T-helper 2 cell treated with Interferon-gamma antibody and Interleukin-4, amounts not matched to agents 5 μg/mL and 100 μg/mL, for 36 hours (primary cell): ENCODE results near the gene TRIM71.

Experiments used
- DNase-seq: peaks from one replicate; pipeline ENCODE4 v3.0.0; 2021; ENCODE audit warnings: low spot score
- H3K27ac Mint-ChIP-seq: one replicate; pipeline ENCODE4 v1.8.0; 2021; ENCODE audit warnings: mild to moderate bottlenecking, mixed read lengths
- H3K27me3 Mint-ChIP-seq: one replicate; pipeline ENCODE4 v1.8.0; 2021; ENCODE audit warnings: low read depth, mixed read lengths
- H3K36me3 Mint-ChIP-seq: one replicate; pipeline ENCODE4 v1.8.0; 2021; ENCODE audit warnings: low read depth, mixed read lengths
- H3K4me1 Mint-ChIP-seq: one replicate; pipeline ENCODE4 v1.8.0; 2021; ENCODE audit warnings: low read depth, mixed read lengths
- H3K4me3 Mint-ChIP-seq: one replicate; pipeline ENCODE4 v1.8.0; 2022; ENCODE audit warnings: mild to moderate bottlenecking, moderate library complexity, mixed read lengths
- H3K9me3 Mint-ChIP-seq: one replicate; pipeline ENCODE4 v1.8.0; 2021; ENCODE audit warnings: mixed read lengths

The TRIM71 gene

DNA sequence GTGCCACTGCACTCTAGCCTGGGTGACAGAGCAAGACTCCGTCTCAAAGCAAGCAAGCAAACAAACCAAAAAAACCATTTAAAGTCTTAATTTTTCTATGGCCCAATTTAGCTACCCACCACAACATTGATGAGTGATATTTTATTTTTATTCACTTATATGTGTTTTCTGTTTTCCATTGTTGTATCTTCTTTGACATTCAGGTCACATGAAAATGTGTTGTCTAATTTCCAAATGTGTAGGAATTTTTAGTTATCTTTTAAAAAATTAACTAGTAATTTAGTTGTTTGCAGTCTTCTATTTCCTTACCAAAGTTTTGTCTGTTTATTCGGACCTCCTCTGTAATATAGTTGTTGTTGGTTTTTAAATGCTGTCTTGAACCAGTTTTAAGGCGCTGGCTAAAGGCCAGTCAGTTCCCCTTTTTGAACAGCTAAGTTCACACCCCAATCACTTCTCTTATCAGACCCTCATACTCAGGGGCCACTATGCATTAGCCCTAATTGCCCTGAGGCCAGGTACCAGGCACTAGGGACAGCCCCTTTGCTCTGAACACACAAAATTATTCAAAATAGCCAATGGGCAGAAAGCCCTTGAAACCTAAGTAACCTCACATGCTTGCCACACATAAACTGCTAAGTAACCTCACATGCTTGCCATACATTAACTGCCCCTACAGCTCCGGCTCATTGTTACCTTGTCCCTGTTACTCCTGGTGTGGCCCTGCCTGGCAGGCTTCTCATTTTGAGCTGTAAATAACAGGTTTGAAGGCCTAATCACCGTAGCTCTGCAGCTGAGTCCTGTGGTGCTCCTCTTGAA lies 129.4 kb downstream of the TRIM71 start:
- peaks cover 8% of the 10 kb centered on the region for H3K36me3 Mint-ChIP-seq
- H3K27ac Mint-ChIP-seq = no peak overlapping the region
- no peaks in the 10 kb centered on the region for H3K27me3 Mint-ChIP-seq
- DNase-seq = no peak
- H3K9me3 Mint-ChIP-seq = no peaks in the 10 kb centered on the region
- peaks cover 37% of the 10 kb centered on the region for H3K4me1 Mint-ChIP-seq
- no peak overlapping the region for H3K4me3 Mint-ChIP-seq
